ENCODE data around the gene ASB13. TPM values are rescaled to one million over a fixed set of nuclear protein-coding genes. Genes with fewer than 3 reads are reported as not detected.

Gene ASB13
- total and polyA plus RNA-seq, 2 donors (not counting 1 experiment from before 2014, with no cell fraction given), result 2.5 to 4.4 TPM

GRCh38 chr10:5613481-5614154 lies 52.8 kb downstream of the ASB13 start:
- Histone ChIP-seq H4K20me1 (ENCODE audit: control insufficient read depth, insufficient read depth, low read length, poor library complexity, severe bottlenecking) (no peaks in the 10 kb centered on the region), H2AFZ (ENCODE audit: insufficient read depth, low read depth, low read length, poor library complexity, severe bottlenecking) (no peak overlapping the region), H3K79me2 (ENCODE audit: control insufficient read depth, insufficient read depth, low read length) (no peaks in the 10 kb centered on the region), H3K27ac (ENCODE audit: low read length in 2 of 2) (no peak overlapping the region), H3K4me3 (ENCODE audit: control extremely low read depth in 1 of 5, extremely low read depth in 1 of 5, insufficient read depth in 1 of 5, low read depth in 2 of 5, low read length in 4 of 5) (no peak overlapping the region), H3K4me1 (ENCODE audit: control insufficient read depth in 2 of 2, insufficient read depth in 2 of 2, low read length in 2 of 2) (no peaks in the 10 kb centered on the region), H3K9ac (ENCODE audit: low read length) (no peak overlapping the region), H3K27me3 (replicated peaks in 1 of 4; ENCODE audit: control extremely low read depth in 1 of 4, control insufficient read depth in 3 of 4, insufficient read depth in 4 of 4, low read length in 3 of 4) (peaks cover 0 to 8% (median 0%) of the 10 kb centered on the region in 4 experiments), H3K36me3 (replicated peaks in 1 of 2; ENCODE audit: control extremely low read depth in 1 of 2, control insufficient read depth in 1 of 2, extremely low read depth in 1 of 2, insufficient read depth in 2 of 2, low read length in 1 of 2) (no peaks in the 10 kb centered on the region), H3K4me2 (replicated peaks; ENCODE audit: low read depth, low read length, poor library complexity, severe bottlenecking) (no peak overlapping the region), H3K9me3 (ENCODE audit: control extremely low read depth in 1 of 3, control insufficient read depth in 2 of 3, insufficient read depth in 1 of 3, low read length in 2 of 3) (peaks cover 0 to 2% (median 0%) of the 10 kb centered on the region in 3 donors)
- CTCF ChIA-PET, result interaction anchor here (2.2 to 3.0 kb wide), 2 partner anchors 9 to 17 kb away, joined by 7 to 10 read pairs; no protein-coding TSS in a partner anchor
- POLR2A ChIA-PET, result no interaction called here
- Mint-ChIP-seq H3K4me3 (no peak overlapping the region), H3K9me3 (ENCODE audit: insufficient read depth) (no peaks in the 10 kb centered on the region), H3K27me3 (peaks cover 8% of the 10 kb centered on the region), H3K27ac (no peak overlapping the region), H3K4me1 (no peaks in the 10 kb centered on the region)
- intact Hi-C loops (cut with micrococcal nuclease), result no loop called here
- ATAC-seq (ENCODE audit: low read depth) (no peak), DNase-seq (no peak)
- WGBS (ENCODE audit: insufficient coverage), result 91% methylated on average over 12 of the region's 13 CpGs
- TF ChIP-seq EZH2 (IDR thresholded peaks at IDR 0.05; ENCODE audit: borderline replicate concordance, insufficient read depth, low read depth, low read length, poor library complexity, severe bottlenecking) (no peak), CTCF (IDR thresholded peaks at IDR 0.05) (no peak)

GRCh38 chr10:5611899-5612680 lies 54.3 kb downstream of the ASB13 start:
- 96% methylated on average over 11 of the region's 15 CpGs for WGBS (ENCODE audit: insufficient coverage)

More at GRCh38 chr10:5611899-5612680, 54.3 kb downstream of the ASB13 start:
- no peak for DNase-seq
- Histone ChIP-seq H2AFZ (ENCODE audit: insufficient read depth, low read depth, low read length, poor library complexity, severe bottlenecking) (no peak overlapping the region), H3K27me3 (replicated peaks in 1 of 4; ENCODE audit: control extremely low read depth in 1 of 4, control insufficient read depth in 3 of 4, insufficient read depth in 4 of 4, low read length in 3 of 4) (peaks cover 0 to 13% (median under 1%) of the 10 kb centered on the region in 4 experiments), H4K20me1 (ENCODE audit: control insufficient read depth, insufficient read depth, low read length, poor library complexity, severe bottlenecking) (no peaks in the 10 kb centered on the region), H3K4me1 (ENCODE audit: control insufficient read depth in 2 of 2, insufficient read depth in 2 of 2, low read length in 2 of 2) (no peaks in the 10 kb centered on the region), H3K4me2 (replicated peaks; ENCODE audit: low read depth, low read length, poor library complexity, severe bottlenecking) (no peak overlapping the region), H3K27ac (ENCODE audit: low read length in 2 of 2) (no peak overlapping the region), H3K9me3 (ENCODE audit: control extremely low read depth in 1 of 3, control insufficient read depth in 2 of 3, insufficient read depth in 1 of 3, low read length in 2 of 3) (peaks cover 0 to 2% (median 0%) of the 10 kb centered on the region in 3 donors), H3K36me3 (replicated peaks in 1 of 2; ENCODE audit: control extremely low read depth in 1 of 2, control insufficient read depth in 1 of 2, extremely low read depth in 1 of 2, insufficient read depth in 2 of 2, low read length in 1 of 2) (no peaks in the 10 kb centered on the region), H3K79me2 (ENCODE audit: control insufficient read depth, insufficient read depth, low read length) (no peaks in the 10 kb centered on the region), H3K4me3 (ENCODE audit: control extremely low read depth in 1 of 5, extremely low read depth in 1 of 5, insufficient read depth in 1 of 5, low read depth in 2 of 5, low read length in 4 of 5) (no peak overlapping the region), H3K9ac (ENCODE audit: low read length) (no peak overlapping the region)
- intact Hi-C loops (cut with micrococcal nuclease), result no loop called here
- TF ChIP-seq EZH2 (IDR thresholded peaks at IDR 0.05; ENCODE audit: borderline replicate concordance, insufficient read depth, low read depth, low read length, poor library complexity, severe bottlenecking) (no peak), CTCF (IDR thresholded peaks at IDR 0.05) (no peak)
- ChIA-PET POLR2A (no interaction called here), CTCF (interaction anchor here (3.0 kb wide), 1 partner anchor 18 kb away, joined by 7 read pairs; no protein-coding TSS in a partner anchor)
- H3K27me3 Mint-ChIP-seq, result peaks cover 15% of the 10 kb centered on the region
- H3K4me1 Mint-ChIP-seq, result no peaks in the 10 kb centered on the region
- H3K27ac Mint-ChIP-seq, result no peak overlapping the region
- H3K4me3 Mint-ChIP-seq, result no peak overlapping the region
- no peaks in the 10 kb centered on the region for H3K9me3 Mint-ChIP-seq (ENCODE audit: insufficient read depth)
- no peak for ATAC-seq (ENCODE audit: low read depth)
